Measurements from ENCODE around the gene SLC47A2. TPM values are rescaled to one million over a fixed set of nuclear protein-coding genes. Genes with fewer than 3 reads are reported as not detected.
"Not testable (repeated sequence)": the region's sequence is repeated elsewhere in the genome, so short reads cannot be mapped to it uniquely, and the experiment has no call there.

SLC47A2 gene
- polyA plus RNA-seq, 1 donor (not counting 4 experiments of a cell fraction or from before 2014, with no cell fraction given): 0.88 TPM

DNA sequence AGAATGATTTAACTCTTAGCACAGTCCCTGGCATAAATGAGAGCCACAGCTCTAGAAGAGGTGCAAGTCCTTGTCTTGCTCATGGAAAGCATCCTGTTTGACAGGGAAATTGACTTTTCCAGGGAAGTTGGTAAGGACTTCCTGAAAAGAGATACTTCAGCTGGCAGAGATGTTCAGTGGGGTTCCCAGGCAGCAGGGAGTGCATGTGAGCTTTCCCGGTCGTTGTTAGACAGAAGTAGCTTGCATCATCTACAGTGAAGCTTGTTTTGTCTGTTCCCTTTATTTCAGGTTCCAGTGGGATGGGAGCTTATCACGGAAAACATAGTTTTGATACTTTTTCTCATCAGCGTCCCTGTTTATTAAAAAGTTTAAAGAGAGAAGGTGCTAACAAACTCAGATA is 45.0 kb downstream of the SLC47A2 start:
- H2AFZ ChIP-seq (ENCODE audit: control insufficient read depth, low read length): no peak overlapping the region
- no peaks in the 10 kb centered on the region for H3K79me2 ChIP-seq (ENCODE audit: control insufficient read depth, insufficient read depth, low read length)
- no peak overlapping the region for H3K27ac ChIP-seq (ENCODE audit: control insufficient read depth, insufficient read depth, low read length)
- no peaks in the 10 kb centered on the region for H3K9me1 ChIP-seq (ENCODE audit: control insufficient read depth, extremely low read depth, insufficient read depth, low read length)
- dilution Hi-C loops (cut with MboI; ENCODE audit: extremely low pct_ligation_motif_present, low sequenced_read_pairs): loop anchor here (25.0 kb wide), 1 partner anchor 309 kb away; the partner anchor contains the start of gene B9D1
- no peak overlapping the region for H3K9ac ChIP-seq (ENCODE audit: control insufficient read depth, extremely low read depth, insufficient read depth, low read length)
- FAIRE-seq (no peak), DNase-seq (ENCODE audit: low read depth, low spot score) (no peak)
- peaks cover 7 to 10% of the 10 kb centered on the region in 2 experiments for H3K36me3 ChIP-seq (ENCODE audit: control insufficient read depth in 2 of 2, extremely low read depth in 1 of 2, insufficient read depth in 2 of 2, low read length in 2 of 2)
- no peaks in the 10 kb centered on the region for H3K9me3 ChIP-seq (ENCODE audit: control insufficient read depth, low read depth, low read length)
- H3K4me2 ChIP-seq (ENCODE audit: control insufficient read depth, extremely low read depth, insufficient read depth, low read depth, low read length): no peak overlapping the region
- TF ChIP-seq, protein P1, sequence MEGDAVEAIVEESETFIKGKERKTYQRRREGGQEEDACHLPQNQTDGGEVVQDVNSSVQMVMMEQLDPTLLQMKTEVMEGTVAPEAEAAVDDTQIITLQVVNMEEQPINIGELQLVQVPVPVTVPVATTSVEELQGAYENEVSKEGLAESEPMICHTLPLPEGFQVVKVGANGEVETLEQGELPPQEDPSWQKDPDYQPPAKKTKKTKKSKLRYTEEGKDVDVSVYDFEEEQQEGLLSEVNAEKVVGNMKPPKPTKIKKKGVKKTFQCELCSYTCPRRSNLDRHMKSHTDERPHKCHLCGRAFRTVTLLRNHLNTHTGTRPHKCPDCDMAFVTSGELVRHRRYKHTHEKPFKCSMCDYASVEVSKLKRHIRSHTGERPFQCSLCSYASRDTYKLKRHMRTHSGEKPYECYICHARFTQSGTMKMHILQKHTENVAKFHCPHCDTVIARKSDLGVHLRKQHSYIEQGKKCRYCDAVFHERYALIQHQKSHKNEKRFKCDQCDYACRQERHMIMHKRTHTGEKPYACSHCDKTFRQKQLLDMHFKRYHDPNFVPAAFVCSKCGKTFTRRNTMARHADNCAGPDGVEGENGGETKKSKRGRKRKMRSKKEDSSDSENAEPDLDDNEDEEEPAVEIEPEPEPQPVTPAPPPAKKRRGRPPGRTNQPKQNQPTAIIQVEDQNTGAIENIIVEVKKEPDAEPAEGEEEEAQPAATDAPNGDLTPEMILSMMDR (optimal IDR thresholded peaks at IDR 0.05 in 1 of 3, IDR thresholded peaks at IDR 0.05 in 1 of 3, conservative IDR thresholded peaks at IDR 0.05 in 1 of 3; ENCODE audit: extremely low read depth in 1 of 3, insufficient read depth in 2 of 3, low read length in 3 of 3): no peak
- no peak for TF ChIP-seq EZH2 (IDR thresholded peaks at IDR 0.05; ENCODE audit: low read length)
- H3K4me1 ChIP-seq (ENCODE audit: control insufficient read depth, extremely low read depth, insufficient read depth, low read length): no peaks in the 10 kb centered on the region
- H3K4me3 ChIP-seq (ENCODE audit: control insufficient read depth in 2 of 3, extremely low read depth in 1 of 3, insufficient read depth in 2 of 3, low read depth in 1 of 3, low read length in 3 of 3): no peak overlapping the region
- H4K20me1 ChIP-seq (ENCODE audit: control insufficient read depth, extremely low read depth, insufficient read depth, low read length): no peaks in the 10 kb centered on the region
- no peaks in the 10 kb centered on the region for H3K27me3 ChIP-seq (ENCODE audit: control insufficient read depth, extremely low read depth, insufficient read depth, low read length)

DNA sequence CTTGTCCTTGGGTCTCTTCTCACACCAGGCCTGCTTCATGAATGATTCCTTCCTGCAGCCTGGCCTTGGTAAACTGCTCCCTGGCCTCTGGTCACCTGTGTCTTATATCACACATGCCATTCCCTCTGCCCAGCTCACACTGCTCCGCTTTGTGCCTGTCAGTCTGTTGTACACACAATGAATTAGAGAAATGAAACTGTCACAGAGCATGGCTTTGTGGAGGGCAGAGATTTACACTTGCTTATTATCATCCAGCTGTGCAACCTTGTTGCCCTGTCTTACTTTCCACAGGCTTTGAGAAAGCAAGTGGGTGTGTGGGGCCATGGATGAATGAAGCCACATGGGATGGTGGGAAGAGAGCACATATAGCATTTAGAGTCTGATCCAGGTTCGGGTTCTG is 45.5 kb downstream of the SLC47A2 start:
- Histone ChIP-seq H4K20me1 (ENCODE audit: control insufficient read depth, extremely low read depth, insufficient read depth, low read length) (no peaks in the 10 kb centered on the region), H3K4me3 (ENCODE audit: control insufficient read depth in 2 of 3, extremely low read depth in 1 of 3, insufficient read depth in 2 of 3, low read depth in 1 of 3, low read length in 3 of 3) (no peak overlapping the region), H3K9me1 (ENCODE audit: control insufficient read depth, extremely low read depth, insufficient read depth, low read length) (no peaks in the 10 kb centered on the region), H3K4me2 (ENCODE audit: control insufficient read depth, extremely low read depth, insufficient read depth, low read depth, low read length) (no peak overlapping the region), H3K9me3 (ENCODE audit: control insufficient read depth, low read depth, low read length) (no peaks in the 10 kb centered on the region), H3K79me2 (ENCODE audit: control insufficient read depth, insufficient read depth, low read length) (no peaks in the 10 kb centered on the region), H3K4me1 (ENCODE audit: control insufficient read depth, extremely low read depth, insufficient read depth, low read length) (no peaks in the 10 kb centered on the region), H3K27me3 (ENCODE audit: control insufficient read depth, extremely low read depth, insufficient read depth, low read length) (no peaks in the 10 kb centered on the region), H2AFZ (ENCODE audit: control insufficient read depth, low read length) (no peak overlapping the region), H3K27ac (ENCODE audit: control insufficient read depth, insufficient read depth, low read length) (no peak overlapping the region), H3K36me3 (ENCODE audit: control insufficient read depth in 2 of 2, extremely low read depth in 1 of 2, insufficient read depth in 2 of 2, low read length in 2 of 2) (peaks cover 10% of the 10 kb centered on the region in 2 experiments), H3K9ac (ENCODE audit: control insufficient read depth, extremely low read depth, insufficient read depth, low read length) (no peak overlapping the region)
- DNase-seq (ENCODE audit: low read depth, low spot score) (no peak), FAIRE-seq (no peak)
- TF ChIP-seq, protein P1 (optimal IDR thresholded peaks at IDR 0.05 in 1 of 3, IDR thresholded peaks at IDR 0.05 in 1 of 3, conservative IDR thresholded peaks at IDR 0.05 in 1 of 3; ENCODE audit: extremely low read depth in 1 of 3, insufficient read depth in 2 of 3, low read length in 3 of 3): no peak
- TF ChIP-seq EZH2 (IDR thresholded peaks at IDR 0.05; ENCODE audit: low read length): no peak
- dilution Hi-C loops (cut with MboI; ENCODE audit: extremely low pct_ligation_motif_present, low sequenced_read_pairs): loop anchor here (25.0 kb wide), 1 partner anchor 309 kb away; the partner anchor contains the start of gene B9D1

DNA sequence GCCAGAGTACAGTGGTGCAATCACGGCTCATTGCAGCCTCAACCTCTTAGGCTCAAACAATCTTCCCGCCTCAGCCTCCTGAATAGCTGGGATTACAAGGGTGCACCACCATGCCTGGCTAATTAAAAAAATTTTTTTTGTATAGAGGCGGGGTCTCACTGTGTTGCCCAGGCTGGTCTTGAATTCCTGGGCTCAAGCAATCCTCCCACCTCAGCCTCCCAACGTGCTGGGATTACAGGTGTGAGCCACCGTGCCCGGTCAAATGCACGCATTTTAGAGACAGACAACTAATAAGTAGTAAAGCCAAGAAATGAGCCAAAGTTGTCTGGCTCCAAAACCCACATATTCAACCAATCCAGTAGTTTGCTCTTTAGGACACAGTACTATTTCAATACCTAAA is 46.7 kb downstream of the SLC47A2 start:
- H3K4me3 ChIP-seq (ENCODE audit: control insufficient read depth in 2 of 3, extremely low read depth in 1 of 3, insufficient read depth in 2 of 3, low read depth in 1 of 3, low read length in 3 of 3); H3K27ac ChIP-seq (ENCODE audit: control insufficient read depth, insufficient read depth, low read length); H2AFZ ChIP-seq (ENCODE audit: control insufficient read depth, low read length); H3K4me2 ChIP-seq (ENCODE audit: control insufficient read depth, extremely low read depth, insufficient read depth, low read depth, low read length); H3K4me1 ChIP-seq (ENCODE audit: control insufficient read depth, extremely low read depth, insufficient read depth, low read length); H3K9me1 ChIP-seq (ENCODE audit: control insufficient read depth, extremely low read depth, insufficient read depth, low read length); H3K79me2 ChIP-seq (ENCODE audit: control insufficient read depth, insufficient read depth, low read length); DNase-seq (ENCODE audit: low read depth, low spot score); H3K27me3 ChIP-seq (ENCODE audit: control insufficient read depth, extremely low read depth, insufficient read depth, low read length); FAIRE-seq; H3K9me3 ChIP-seq (ENCODE audit: control insufficient read depth, low read depth, low read length); H3K9ac ChIP-seq (ENCODE audit: control insufficient read depth, extremely low read depth, insufficient read depth, low read length); H4K20me1 ChIP-seq (ENCODE audit: control insufficient read depth, extremely low read depth, insufficient read depth, low read length): not testable (repeated sequence)
- dilution Hi-C loops (cut with MboI; ENCODE audit: extremely low pct_ligation_motif_present, low sequenced_read_pairs): loop anchor here (25.0 kb wide), 1 partner anchor 307 kb away; the partner anchor contains the start of gene B9D1
- peaks cover 10 to 11% of the 10 kb centered on the region in 2 experiments for H3K36me3 ChIP-seq (ENCODE audit: control insufficient read depth in 2 of 2, extremely low read depth in 1 of 2, insufficient read depth in 2 of 2, low read length in 2 of 2)
